ENCODE data around the gene STMN3. TPM values are rescaled to one million over a fixed set of nuclear protein-coding genes. Genes with fewer than 3 reads are reported as not detected.

STMN3 gene
- total and polyA plus RNA-seq, 2 of the 8 experiments (the other 6 are each of a cell fraction or from before 2014, with no cell fraction given), result 51.5 to 63.1 TPM

DNA sequence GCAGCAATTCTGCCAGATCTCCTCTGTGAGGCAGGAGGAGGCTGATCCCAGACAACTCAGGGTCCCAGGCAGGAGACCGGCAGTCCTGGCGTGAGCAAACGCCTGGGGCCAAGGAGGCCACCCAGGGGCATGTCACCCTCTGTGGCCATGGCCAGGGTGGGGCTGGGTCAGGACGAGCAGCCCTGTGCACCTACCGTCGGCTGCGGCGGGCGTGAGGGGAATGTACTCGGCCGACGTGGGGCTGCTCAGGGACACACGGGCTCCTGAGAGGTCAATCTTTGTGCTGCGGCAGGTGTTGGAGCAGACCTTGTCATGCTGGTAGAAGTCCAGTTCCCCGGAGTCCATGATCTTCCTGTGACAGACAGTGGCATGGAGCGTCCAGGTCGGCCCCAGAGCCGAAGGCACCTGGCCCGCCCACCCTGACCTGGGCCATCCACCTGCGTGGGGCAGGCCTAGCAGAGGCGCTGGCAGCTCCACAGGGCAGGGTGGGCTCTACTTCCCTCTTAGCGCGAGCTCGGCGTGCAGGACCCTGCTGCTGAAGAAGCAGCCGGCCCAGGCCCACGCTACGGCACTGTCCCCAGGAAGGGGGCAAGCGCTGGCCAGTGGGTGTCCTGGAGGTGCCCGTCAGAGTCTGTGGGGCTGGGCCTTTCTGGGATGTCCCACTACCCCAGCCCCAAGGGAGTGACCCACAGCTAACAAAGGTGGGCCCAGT, 57.7 kb downstream of the STMN3 start:
- no peak overlapping the region for H4K5ac ChIP-seq (ENCODE audit: insufficient read length, low read depth, low read length)
- H3K9ac ChIP-seq (replicated peaks in 1 of 4; ENCODE audit: extremely low read depth in 1 of 4, low read depth in 3 of 4, low read length in 3 of 4), result no peak overlapping the region
- no peak overlapping the region for H3K4ac ChIP-seq (replicated peaks; ENCODE audit: insufficient read length, low read depth, low read length)
- DNase-seq (ENCODE audit: low read depth in 1 of 2, low spot score in 2 of 2), result no peak
- no peak overlapping the region for H4K8ac ChIP-seq (ENCODE audit: extremely low read depth, insufficient read depth, low read length)
- H2AFZ ChIP-seq (ENCODE audit: low read length), result no peak overlapping the region
- H4K91ac ChIP-seq (replicated peaks; ENCODE audit: insufficient read length, low read length), result no peak overlapping the region
- no peaks in the 10 kb centered on the region for H3K79me2 ChIP-seq (ENCODE audit: control insufficient read depth in 1 of 2, insufficient read depth in 2 of 2, low read length in 2 of 2)
- H3K56ac ChIP-seq (replicated peaks; ENCODE audit: insufficient read length, low read depth, low read length), result no peak overlapping the region
- H3K79me1 ChIP-seq (ENCODE audit: low read depth, low read length), result no peaks in the 10 kb centered on the region
- FAIRE-seq, result no peak
- H3K4me3 ChIP-seq (ENCODE audit: extremely low read depth in 1 of 4, insufficient read depth in 2 of 4, low read depth in 3 of 4, low read length in 4 of 4), result no peak overlapping the region
- ChIA-PET CTCF (ENCODE audit: partially characterized antibody) (interaction anchor here (1.1 to 1.4 kb wide), 2 partner anchors 14 to 58 kb away, joined by 3 to 4 read pairs; no protein-coding TSS in a partner anchor), POLR2A (ENCODE audit: partially characterized antibody) (interaction anchor here (1.6 kb wide), 1 partner anchor 110 kb away, joined by 3 read pairs; no protein-coding TSS in a partner anchor)
- WGBS, 2 experiments (ENCODE audit: extremely low coverage in 1 of 2, insufficient coverage in 1 of 2, insufficient read length in 1 of 2, insufficient replicate concordance in 2 of 2, low coverage in 1 of 2, low lambda C conversion rate in 2 of 2, missing lambda C conversion rate in 1 of 2), result 89% methylated on average over 28 of the region's 30 CpGs; no CpG with 5 or more reads in 1 of the 2 experiments
- no peak overlapping the region for H2BK5ac ChIP-seq (ENCODE audit: low read depth, low read length)
- H3K23ac ChIP-seq (ENCODE audit: insufficient read length), result no peak overlapping the region
- H2AK5ac ChIP-seq (ENCODE audit: low read depth, low read length), result no peak overlapping the region
- no peaks in the 10 kb centered on the region for H3K4me1 ChIP-seq (replicated peaks in 1 of 4; ENCODE audit: control insufficient read depth in 3 of 4, insufficient read depth in 4 of 4, low read length in 3 of 4)
- no peak overlapping the region for H2BK12ac ChIP-seq (ENCODE audit: low read depth, low read length)
- H3K23me2 ChIP-seq (ENCODE audit: low read depth, low read length), result no peaks in the 10 kb centered on the region
- no peak overlapping the region for H2BK120ac ChIP-seq (replicated peaks; ENCODE audit: low read depth, low read length)
- H2BK20ac ChIP-seq (ENCODE audit: low read length), result no peak overlapping the region
- H3K27ac ChIP-seq (ENCODE audit: low read depth, low read length), result no peak overlapping the region
- no peaks in the 10 kb centered on the region for H3K9me3 ChIP-seq (ENCODE audit: insufficient read depth in 2 of 2, low read depth in 1 of 2, low read length in 1 of 2)
- no peak overlapping the region for H2BK15ac ChIP-seq (ENCODE audit: low read length)
- no peak overlapping the region for H3K4me2 ChIP-seq (ENCODE audit: insufficient read depth in 1 of 2, low read depth in 2 of 2, low read length in 2 of 2)
- H3K36me3 ChIP-seq (ENCODE audit: control insufficient read depth in 2 of 4, insufficient read depth in 4 of 4, low read length in 3 of 4), result peaks cover 0 to 18% (median 8%) of the 10 kb centered on the region in 4 experiments; a peak in 7 of 8 replicates
- no peak overlapping the region for H3K18ac ChIP-seq (ENCODE audit: extremely low read depth, low read length)
- no peak overlapping the region for H3K14ac ChIP-seq (ENCODE audit: insufficient read length)
- peaks cover 0 to 8% of the 10 kb centered on the region in 2 experiments for H4K20me1 ChIP-seq (replicated peaks in 1 of 2; ENCODE audit: control insufficient read depth in 1 of 2, insufficient read depth in 2 of 2, low read length in 2 of 2)
- no peaks in the 10 kb centered on the region for H3K27me3 ChIP-seq (replicated peaks in 1 of 4; ENCODE audit: control insufficient read depth in 3 of 4, extremely low read depth in 1 of 4, insufficient read depth in 3 of 4, low read length in 3 of 4)

Measured in H1 (cell line).